GM20431 (cell line): ENCODE data around the gene ZNF441.
"Not testable (repeated sequence)": the region's sequence is repeated elsewhere in the genome, so short reads cannot be mapped to it uniquely, and the experiment has no call there.

Experiments used
- in situ Hi-C: fragments of 300-500 bp; cut with MseI, MboI; formaldehyde crosslinking; loops from one replicate; pipeline ENCODE4 v1.15.0; 2020; ENCODE audit warnings: low sequenced_read_pairs; ENCODE audit not compliant: unreplicated experiment

The ZNF441 gene

GRCh38 chr19:11766597-11767591 lies at the start of gene ZNF441:
Gene ZNF441, plus strand, starts transcription at chr19:11767000. Its CDS starts 194 bp downstream, at chr19:11767194.
- in situ Hi-C loops: no loop called here

GRCh38 chr19:11721681-11722080 lies 45.1 kb upstream of the ZNF441 start:
- in situ Hi-C loops: no loop called here

- in situ Hi-C loops: no loop called here
Measured at GRCh38 chr19:11722414-11722813, 44.4 kb upstream of the ZNF441 start.

GRCh38 chr19:11729586-11729985 lies 37.2 kb upstream of the ZNF441 start:
- in situ Hi-C loops: no loop called here

GRCh38 chr19:11735375-11735774 lies 31.4 kb upstream of the ZNF441 start:
- in situ Hi-C loops: no loop called here

DNA sequence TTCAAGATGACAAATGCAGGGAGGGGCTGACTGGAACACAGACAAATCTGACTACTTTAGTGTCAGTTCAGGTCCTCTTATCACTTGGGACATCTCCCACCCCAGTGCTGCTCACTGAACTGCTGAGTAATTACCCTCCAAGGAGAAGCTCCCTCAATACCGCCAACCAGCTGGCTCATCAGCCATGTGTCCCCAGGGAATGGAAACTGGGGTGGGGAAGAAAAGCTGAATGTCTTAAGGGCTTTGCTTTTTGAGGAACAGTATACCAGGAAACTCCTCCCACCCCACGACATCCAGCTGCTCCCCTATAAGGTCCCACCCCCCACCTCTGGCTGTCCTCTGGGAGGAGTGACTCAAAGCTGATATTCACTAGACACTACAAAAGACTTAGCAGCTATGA lies 30.1 kb upstream of the ZNF441 start:
- in situ Hi-C loops: no loop called here

DNA sequence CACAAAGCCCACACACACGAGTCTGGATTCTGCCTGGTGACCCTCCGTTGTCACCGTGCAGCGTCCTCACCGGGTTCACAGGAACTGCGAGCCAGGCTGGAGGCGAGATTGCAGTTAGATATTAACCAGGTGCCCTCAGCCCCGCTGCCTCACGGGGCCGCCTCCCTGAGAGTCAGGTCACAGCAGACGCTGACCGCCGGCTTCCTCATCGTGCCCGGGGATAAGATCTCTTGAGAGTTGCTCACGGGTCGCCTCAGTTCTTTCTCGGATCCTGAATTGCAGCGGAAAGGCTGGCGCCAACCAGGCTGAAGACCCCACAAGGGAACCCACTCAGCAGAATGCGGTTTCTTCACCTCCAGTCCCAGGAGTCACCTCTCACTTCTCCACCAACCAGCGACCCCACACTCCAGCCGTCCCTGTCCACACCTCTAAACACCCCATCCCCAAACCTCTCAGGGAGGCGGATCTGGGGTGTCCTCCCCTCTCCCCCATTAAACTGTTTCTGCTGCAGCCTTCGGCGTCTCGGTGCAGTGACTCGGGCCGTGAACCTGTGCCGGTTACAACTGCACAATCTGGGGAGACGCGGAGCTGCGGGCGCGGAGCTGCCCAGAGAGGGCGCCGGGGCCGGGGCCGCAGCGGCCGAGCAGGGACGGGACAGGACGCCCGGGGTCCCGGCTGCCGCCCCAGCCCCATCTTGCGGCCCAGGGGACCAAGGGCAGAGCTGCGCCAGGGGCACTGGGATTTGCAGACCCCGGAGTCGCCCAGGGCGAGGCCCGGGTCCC lies 28.6 kb upstream of the ZNF441 start:
- in situ Hi-C loops: no loop called here

- in situ Hi-C loops: no loop called here
Measured at GRCh38 chr19:11738746-11739620, 27.8 kb upstream of the ZNF441 start, which contains the start of gene ZNF823. Gene ZNF823, minus strand, starts transcription at chr19:11738946. Its CDS starts 127 bp downstream, at chr19:11738819.

- in situ Hi-C loops: no loop called here
Measured at GRCh38 chr19:11745869-11746268, 20.9 kb upstream of the ZNF441 start.

DNA sequence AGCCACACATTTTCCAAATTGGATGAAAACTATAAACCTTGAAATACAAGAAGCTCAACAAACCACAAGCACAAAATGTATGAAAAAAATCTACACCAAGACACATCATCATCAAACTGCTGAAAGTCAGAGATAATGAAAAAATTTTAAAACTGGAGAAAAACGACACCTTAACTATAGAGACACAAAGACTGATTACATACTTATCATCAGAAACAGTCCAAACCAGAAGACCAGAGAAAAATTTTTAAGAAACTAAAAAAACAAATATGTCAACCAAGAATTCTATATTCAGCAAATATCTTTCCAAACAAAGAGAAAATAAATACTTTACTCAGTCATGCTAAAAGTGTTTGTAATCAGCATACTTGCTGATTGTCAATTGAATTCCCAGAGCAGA lies 19.5 kb upstream of the ZNF441 start:
- in situ Hi-C loops: no loop called here

DNA sequence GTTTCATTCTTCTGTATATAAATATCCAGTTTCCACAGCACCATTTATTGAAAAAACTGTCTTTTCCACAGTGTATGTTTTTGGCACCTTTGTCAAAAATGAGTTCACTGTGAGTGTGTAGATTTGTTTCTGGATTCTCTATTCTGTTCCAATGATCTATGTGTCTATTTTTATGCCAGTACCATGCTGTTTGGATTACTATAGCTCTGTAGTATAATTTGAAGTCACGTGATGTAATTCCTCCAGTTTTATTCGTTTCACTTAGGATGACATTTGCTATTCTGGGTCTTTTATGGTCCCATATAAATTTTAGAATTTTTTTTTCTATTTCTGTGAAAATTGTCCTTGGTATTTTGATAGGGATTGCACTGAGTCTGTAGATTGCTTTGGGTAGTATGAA lies 17.0 kb upstream of the ZNF441 start:
- in situ Hi-C loops: no loop called here

DNA sequence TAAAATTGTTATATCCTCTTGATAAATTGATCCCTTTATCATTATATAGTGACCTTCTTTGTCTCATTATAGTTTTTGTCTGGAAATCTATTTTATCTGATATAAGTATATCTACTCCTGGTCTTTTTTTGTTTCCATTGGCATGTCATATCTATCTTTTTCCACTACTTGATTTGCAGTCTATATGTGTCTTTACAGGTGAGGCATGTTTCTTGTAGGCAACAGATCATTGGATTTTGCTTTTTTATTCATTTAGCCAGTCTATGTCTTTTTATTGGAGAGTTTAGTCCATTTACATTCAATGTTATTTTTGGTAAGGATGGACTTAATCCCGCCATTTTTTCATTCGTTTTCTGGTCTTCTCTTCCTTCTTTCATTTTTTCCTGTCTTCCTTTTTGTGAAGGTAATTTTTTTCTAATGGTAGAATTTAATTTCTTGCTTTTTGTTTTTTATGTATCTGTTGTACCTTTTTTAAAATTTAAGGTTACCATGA lies 14.5 kb upstream of the ZNF441 start:
- in situ Hi-C loops: no loop called here

DNA sequence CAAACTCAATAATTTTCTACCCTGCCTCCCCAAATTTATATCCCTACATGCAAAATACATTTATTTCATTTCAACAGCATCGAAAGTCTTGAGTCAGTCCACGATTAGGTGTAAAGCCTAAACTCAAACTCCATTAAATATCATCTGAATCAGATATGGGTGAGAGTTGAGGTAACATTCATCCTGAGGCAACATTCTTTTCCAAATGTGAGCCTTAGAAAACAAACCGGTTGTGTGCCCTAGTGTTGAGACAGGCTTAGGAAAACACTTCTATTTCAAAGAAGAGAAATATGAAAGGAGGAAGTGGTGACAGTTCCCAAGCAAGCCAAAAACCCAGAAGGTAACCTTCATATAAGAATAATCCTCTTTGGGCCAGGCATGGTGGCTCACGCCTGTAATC lies 12.1 kb upstream of the ZNF441 start:
- in situ Hi-C loops: no loop called here

DNA sequence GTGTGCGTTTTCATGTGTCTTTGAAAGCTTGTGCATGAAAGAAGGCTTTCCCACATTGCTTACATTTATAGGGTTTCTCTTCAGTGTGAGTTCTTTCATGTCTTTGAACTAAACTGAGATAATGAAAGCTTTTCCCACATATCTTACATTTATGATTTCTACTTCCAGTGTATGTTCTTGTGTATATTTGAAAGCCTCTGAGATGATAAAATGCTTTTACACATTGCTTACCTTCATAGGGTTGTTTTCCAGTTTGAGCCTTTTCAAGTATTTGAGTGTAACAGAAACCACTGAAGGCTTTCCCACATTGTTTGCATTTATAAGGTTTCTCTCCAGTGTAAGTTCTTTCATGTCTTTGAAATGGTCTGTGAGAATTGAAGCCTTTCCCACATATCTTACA lies 9.8 kb upstream of the ZNF441 start:
- in situ Hi-C loops: no loop called here

DNA sequence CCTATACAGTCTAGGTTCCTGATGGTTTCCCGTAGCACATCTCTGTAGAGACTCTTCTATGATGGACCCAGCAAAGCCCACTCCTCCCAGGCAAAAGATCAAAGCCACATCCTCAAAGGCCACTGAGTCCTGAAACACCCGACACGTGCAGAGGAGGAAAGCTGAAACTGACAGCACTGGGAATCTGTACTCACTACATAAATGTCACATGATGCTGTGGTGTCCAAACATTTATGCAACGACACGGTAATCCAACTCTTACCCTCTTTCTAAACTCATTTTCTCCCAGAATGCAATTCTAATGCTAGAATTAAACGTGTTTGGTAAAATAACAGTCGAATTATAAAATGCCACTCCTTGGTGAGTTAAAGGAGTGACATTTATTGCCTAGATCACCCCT lies 7.0 kb upstream of the ZNF441 start:
- in situ Hi-C loops: no loop called here

GRCh38 chr19:11763117-11763516 lies 3.7 kb upstream of the ZNF441 start:
- in situ Hi-C loops: no loop called here

DNA sequence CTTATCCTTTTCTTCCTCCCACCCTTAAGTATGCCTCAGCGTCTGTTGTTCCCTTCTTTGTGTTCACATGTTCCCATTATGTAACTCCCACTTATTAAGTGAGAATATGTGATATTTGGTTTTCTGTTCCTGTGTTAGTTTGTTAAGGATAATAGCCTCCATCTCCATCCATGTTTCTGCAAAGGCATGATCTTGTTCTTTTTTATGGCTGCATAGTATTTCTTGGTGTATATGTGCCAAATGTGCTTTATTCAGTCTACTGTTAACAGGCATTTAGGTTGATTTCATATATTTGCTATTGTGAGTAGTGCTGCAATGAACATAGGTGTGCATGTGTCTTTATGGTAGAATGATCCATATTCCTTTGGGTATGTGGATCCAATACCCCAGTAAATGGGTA lies 3.2 kb upstream of the ZNF441 start:
- in situ Hi-C loops: no loop called here

DNA sequence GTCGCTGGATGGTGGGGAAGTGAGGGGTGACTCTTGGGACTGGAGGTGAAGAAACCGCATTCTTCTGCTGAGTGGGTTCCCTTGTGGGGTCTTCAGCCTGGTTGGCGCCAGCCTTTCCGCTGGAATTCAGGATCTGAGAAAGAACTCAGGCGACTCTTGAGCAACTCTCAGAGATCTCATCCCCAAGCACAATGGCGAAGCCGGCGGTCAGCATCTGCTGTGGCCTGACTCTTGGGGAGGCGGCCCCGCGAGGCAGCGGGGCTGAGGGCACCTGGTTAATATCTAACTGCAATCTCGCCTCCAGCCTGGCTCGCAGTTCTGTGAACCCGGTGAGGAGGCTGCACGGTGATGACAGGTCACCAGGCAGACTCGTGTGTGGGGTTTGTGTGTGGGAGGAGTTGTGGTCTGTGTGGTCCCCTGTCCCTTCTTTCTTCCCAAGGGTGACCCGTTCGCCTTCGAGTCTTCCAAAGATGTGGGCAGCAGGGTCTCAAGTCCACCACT lies 883 bp downstream of the ZNF441 start:
- in situ Hi-C loops: no loop called here

DNA sequence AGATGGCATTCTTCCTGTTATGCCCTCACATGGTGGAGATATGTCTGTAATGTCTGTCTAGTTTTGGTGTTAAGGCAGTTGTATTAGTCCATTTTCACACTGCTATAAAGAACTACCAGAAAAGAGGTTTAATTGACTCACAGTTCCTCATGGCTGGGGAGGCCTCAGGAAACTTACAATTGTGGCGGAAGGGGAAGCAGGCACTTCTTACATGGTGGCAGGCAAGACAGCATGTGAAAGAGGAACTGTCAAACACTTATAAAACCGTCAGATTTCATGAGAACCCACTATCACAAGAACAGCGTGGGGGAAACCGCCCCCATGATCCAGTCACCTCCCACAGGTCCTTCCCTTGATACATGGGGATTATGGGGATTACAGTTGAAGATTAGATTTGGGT lies 3.2 kb downstream of the ZNF441 start:
- in situ Hi-C loops: no loop called here

- in situ Hi-C loops: not testable (repeated sequence)
Measured at GRCh38 chr19:11771520-11771919, 4.7 kb downstream of the ZNF441 start.
